Globus pallidus (tissue), 1 donor: Measurements from ENCODE around the gene MCUB.
"Not testable (repeated sequence)": the region's sequence is repeated elsewhere in the genome, so short reads cannot be mapped to it uniquely, and the experiment has no call there.

Experiments used
- DNase-seq: peaks from one replicate; pipeline ENCODE4 v3.0.0-alpha.2; 2015; ENCODE audit warnings: low spot score

MCUB gene

GRCh38 chr4:109559983-109560686, at the start of gene MCUB:
Gene MCUB, plus strand, starts transcription at chr4:109560246. Its CDS starts 92 bp downstream, at chr4:109560338.
- DNase-seq: peak; percentile 54

- no peak for DNase-seq
Observed at GRCh38 chr4:109510687-109511086, 49.4 kb upstream of the MCUB start.

GRCh38 chr4:109511414-109511813, 48.6 kb upstream of the MCUB start:
- DNase-seq: no peak

- DNase-seq: not testable (repeated sequence)
Observed at GRCh38 chr4:109513368-109513767, 46.7 kb upstream of the MCUB start.

GRCh38 chr4:109532182-109532581, 27.9 kb upstream of the MCUB start:
- no peak for DNase-seq

- no peak for DNase-seq
Observed at GRCh38 chr4:109545401-109545800, 14.6 kb upstream of the MCUB start.

GRCh38 chr4:109547394-109547793, 12.7 kb upstream of the MCUB start:
- DNase-seq: no peak

- DNase-seq: no peak
Observed at GRCh38 chr4:109548655-109549054, 11.4 kb upstream of the MCUB start.

GRCh38 chr4:109552237-109552636, 7.8 kb upstream of the MCUB start:
- DNase-seq: no peak

- DNase-seq: no peak
Observed at GRCh38 chr4:109553130-109553529, 6.9 kb upstream of the MCUB start.

GRCh38 chr4:109554971-109555370, 5.1 kb upstream of the MCUB start:
- no peak for DNase-seq

GRCh38 chr4:109557433-109557832, 2.6 kb upstream of the MCUB start:
- DNase-seq: no peak

GRCh38 chr4:109558095-109558494, 2.0 kb upstream of the MCUB start:
- not testable (repeated sequence) for DNase-seq

- DNase-seq: peak; percentile 11
Observed at GRCh38 chr4:109559625-109559982, 442 bp upstream of the MCUB start.

- DNase-seq: peak; percentile 43
Observed at GRCh38 chr4:109560687-109561461, 828 bp downstream of the MCUB start.

- DNase-seq: no peak
Observed at GRCh38 chr4:109562457-109563239, 2.6 kb downstream of the MCUB start.

GRCh38 chr4:109571494-109571893, 11.4 kb downstream of the MCUB start:
- DNase-seq: no peak

- no peak for DNase-seq
Observed at GRCh38 chr4:109572154-109572553, 12.1 kb downstream of the MCUB start.

- no peak for DNase-seq
Observed at GRCh38 chr4:109574443-109574850, 14.4 kb downstream of the MCUB start.

- no peak for DNase-seq
Observed at GRCh38 chr4:109574931-109575804, 15.1 kb downstream of the MCUB start.

GRCh38 chr4:109576462-109576861, 16.4 kb downstream of the MCUB start:
- DNase-seq: no peak

- no peak for DNase-seq
Observed at GRCh38 chr4:109578846-109579245, 18.8 kb downstream of the MCUB start.
